ENCODE results near the gene RERE.

GRCh38 chr1:8823295-8823664 lies 5.8 kb upstream of the RERE start:
- TF ChIP-seq CTCF (IDR thresholded peaks at IDR 0.05): no peak
- TF ChIP-seq POLR2A (IDR thresholded peaks at IDR 0.05): no peak

Measured in heart left ventricle (tissue), 13 donors.